Endothelial cell of umbilical vein (primary cell): ENCODE data around the gene NOP9. TPM values are rescaled to one million over a fixed set of nuclear protein-coding genes. Genes with fewer than 3 reads are reported as not detected.

ENCODE experiments used
- BruUV-seq: library from RNA; stranded (reverse); fragments of 400-500 nt; replicated peaks from 2 replicates; lab custom pipeline; 2021; lab: Mats Ljungman, UMichigan
- CTCF ChIA-PET: fragments of 300-600, 350-600 bp; sonication (Branson Sonifier 250); formaldehyde crosslinking; loops from one replicate; lab custom pipeline; 2021; ENCODE audit warnings: antibody characterized with exemption, inconsistent platforms; lab: Charles Lee
- POLR2A ChIA-PET: fragments of 300-600, 350-600 bp; sonication (Branson Sonifier 250); formaldehyde crosslinking; loops from one replicate; lab custom pipeline; 2021; ENCODE audit warnings: antibody characterized with exemption, inconsistent platforms; lab: Charles Lee
- DNase-seq: peaks from one replicate; pipeline ENCODE4 v3.0.0-alpha.2; 2011; ENCODE audit warnings: low read depth, low spot score
- FAIRE-seq: peaks from 2 replicates; lab custom pipeline; 2011; peaks lifted over from hg19 to GRCh38; lab: Jason Lieb, UNC
- H2AFZ ChIP-seq: 2 replicates; pipeline ENCODE4 v1.6.0; 2012; ENCODE audit warnings: low read depth, low read length, control low read depth, inconsistent platforms
- H3K27ac ChIP-seq: 2 replicates; pipeline ENCODE4 v1.5.1; 2011; ENCODE audit warnings: low read depth, mild to moderate bottlenecking, control low read depth, low read length, moderate library complexity; ENCODE audit not compliant: insufficient read depth
- H3K27me3 ChIP-seq, 2 experiments: 2 replicates each; pipeline versions ENCODE4 v1.6.0 to v1.6.1; 2011; ENCODE audit warnings: low read length in 2 of 2, mixed read lengths in 1 of 2; ENCODE audit not compliant: control insufficient read depth in 2 of 2, insufficient read depth in 2 of 2
- H3K36me3 ChIP-seq, 2 experiments: 2 replicates in 1 of 2; 3 replicates in 1 of 2; pipeline ENCODE4 v1.5.1; 2011; ENCODE audit warnings: low read length in 2 of 2, mild to moderate bottlenecking in 1 of 2, moderate library complexity in 1 of 2; ENCODE audit not compliant: control insufficient read depth in 2 of 2, insufficient read depth in 2 of 2; ENCODE audit errors: extremely low read depth in 1 of 2
- H3K4me1 ChIP-seq: 3 replicates; pipeline ENCODE4 v1.5.1; 2011; ENCODE audit warnings: mild to moderate bottlenecking, low read length; ENCODE audit not compliant: control insufficient read depth, insufficient read depth; ENCODE audit errors: extremely low read depth
- H3K4me2 ChIP-seq: 2 replicates; pipeline ENCODE4 v1.6.1; 2011; ENCODE audit warnings: low read length, control low read depth, mixed read lengths; ENCODE audit not compliant: insufficient read depth
- H3K4me3 ChIP-seq, 3 experiments: fragments of 200-600 bp in 1 of 3; sonication (generic), shearing (Covaris generic) in 1 of 3; replicated peaks in 1 of 3; 2 replicates each; pipeline ENCODE4 v1.5.1; 2011 to 2016; ENCODE audit warnings: control low read depth in 3 of 3, low read length in 3 of 3, mild to moderate bottlenecking in 2 of 3, inconsistent platforms in 1 of 3, low read depth in 1 of 3, moderate library complexity in 1 of 3; ENCODE audit not compliant: insufficient read depth in 1 of 3
- H3K79me2 ChIP-seq: 2 replicates; pipeline ENCODE4 v1.6.0; 2012; ENCODE audit warnings: low read length, inconsistent platforms; ENCODE audit not compliant: control insufficient read depth, insufficient read depth
- H3K9ac ChIP-seq: replicated peaks from 2 replicates; pipeline ENCODE3; 2011; ENCODE audit warnings: low read length, control low read depth; ENCODE audit not compliant: insufficient read depth; ENCODE audit errors: extremely low read depth
- H3K9me1 ChIP-seq: replicated peaks from 3 replicates; pipeline ENCODE4 v1.6.0; 2011; ENCODE audit warnings: mild to moderate bottlenecking, low read length; ENCODE audit not compliant: control insufficient read depth, insufficient read depth; ENCODE audit errors: extremely low read depth
- H3K9me3 ChIP-seq: replicated peaks from 2 replicates; pipeline ENCODE4 v1.5.1; 2012; ENCODE audit warnings: low read length, inconsistent platforms; ENCODE audit not compliant: control insufficient read depth, insufficient read depth
- H4K20me1 ChIP-seq: replicated peaks from 2 replicates; pipeline ENCODE3; 2011; ENCODE audit warnings: mild to moderate bottlenecking, low read length; ENCODE audit not compliant: control insufficient read depth, insufficient read depth; ENCODE audit errors: extremely low read depth
- EZH2 ChIP-seq: IDR thresholded peaks from 2 replicates; pipeline ENCODE4 v1.6.1; 2012; ENCODE audit warnings: borderline replicate concordance, low read depth, mild to moderate bottlenecking, moderate library complexity, low read length, inconsistent platforms; ENCODE audit not compliant: severe bottlenecking
- FOS ChIP-seq: IDR thresholded peaks from 2 replicates; pipeline ENCODE4 v1.6.1; 2011; ENCODE audit warnings: mild to moderate bottlenecking, low read length, moderate library complexity, borderline replicate concordance; ENCODE audit not compliant: insufficient read depth
- GATA2 ChIP-seq: IDR thresholded peaks from 2 replicates; pipeline ENCODE4 v1.7.0; 2011; ENCODE audit warnings: low read depth, mild to moderate bottlenecking, moderate library complexity, mixed read lengths, low read length; ENCODE audit not compliant: insufficient read length, insufficient read depth
- JUN ChIP-seq: IDR thresholded peaks from 2 replicates; pipeline ENCODE4 v1.6.1; 2011; ENCODE audit warnings: borderline replicate concordance, low read depth; ENCODE audit not compliant: insufficient read length, insufficient read depth
- MAX ChIP-seq: IDR thresholded peaks from 2 replicates; pipeline ENCODE4 v1.6.1; 2011; ENCODE audit not compliant: insufficient read depth, insufficient read length
- MYC ChIP-seq: IDR thresholded peaks from one replicate; pipeline ENCODE4 v1.6.1; 2011; ENCODE audit warnings: mild to moderate bottlenecking, low read depth, low read length
- POLR2A ChIP-seq: IDR thresholded peaks from 2 replicates; pipeline ENCODE4 v1.6.1; 2012; ENCODE audit warnings: low read depth, mild to moderate bottlenecking, control low read depth, low read length
- POLR2AphosphoS5 ChIP-seq: IDR thresholded peaks from 2 replicates; pipeline ENCODE4 v1.6.1; 2012; ENCODE audit warnings: low read depth, mild to moderate bottlenecking, control low read depth, low read length, moderate library complexity; ENCODE audit not compliant: insufficient read depth
- dilution Hi-C: fragments of 300-500 bp; cut with MboI; formaldehyde crosslinking; loops from one replicate; pipeline ENCODE4 v1.15.0; 2019; ENCODE audit warnings: low sequenced_read_pairs; ENCODE audit not compliant: extremely low pct_ligation_motif_present
- intact Hi-C: fragments of 100-400 bp; cut with micrococcal nuclease; formaldehyde crosslinking; loops from one replicate; pipeline ENCODE4 v1.10.0; 2022
- polyA plus RNA-seq, 4 experiments: library from polyadenylated mRNA; depleted of rRNA in 3 of 4; stranded (reverse) in 3 of 4; unstranded in 1 of 4; fragments of >200 nt; gene quantifications; 2 replicates each; pipeline versions ENCODE4 v1.2.1 to v1.2.3, GENCODE V29; 2011 to 2012; ENCODE audit warnings: missing spikeins in 1 of 4
- total RNA-seq: library from RNA; stranded (reverse); gene quantifications from 2 replicates; pipeline ENCODE4 v1.2.3, GENCODE V29; 2021
- TF ChIP-seq, protein P1 (sequence below), 2 donors: IDR thresholded peaks; 1 replicate in 1 of 2; 2 replicates in 1 of 2; pipeline ENCODE4 v1.5.1; 2011; ENCODE audit warnings: low read length in 2 of 2, mild to moderate bottlenecking in 2 of 2, moderate library complexity in 2 of 2, control low read depth in 1 of 2, inconsistent platforms in 1 of 2, low read depth in 1 of 2; ENCODE audit not compliant: insufficient read depth in 1 of 2; ENCODE audit errors: extremely low read depth in 1 of 2

NOP9 gene
- total and polyA plus RNA-seq, 2 donors (not counting 3 experiments of a cell fraction or from before 2014, with no cell fraction given) = 16.2 to 31.0 TPM

DNA sequence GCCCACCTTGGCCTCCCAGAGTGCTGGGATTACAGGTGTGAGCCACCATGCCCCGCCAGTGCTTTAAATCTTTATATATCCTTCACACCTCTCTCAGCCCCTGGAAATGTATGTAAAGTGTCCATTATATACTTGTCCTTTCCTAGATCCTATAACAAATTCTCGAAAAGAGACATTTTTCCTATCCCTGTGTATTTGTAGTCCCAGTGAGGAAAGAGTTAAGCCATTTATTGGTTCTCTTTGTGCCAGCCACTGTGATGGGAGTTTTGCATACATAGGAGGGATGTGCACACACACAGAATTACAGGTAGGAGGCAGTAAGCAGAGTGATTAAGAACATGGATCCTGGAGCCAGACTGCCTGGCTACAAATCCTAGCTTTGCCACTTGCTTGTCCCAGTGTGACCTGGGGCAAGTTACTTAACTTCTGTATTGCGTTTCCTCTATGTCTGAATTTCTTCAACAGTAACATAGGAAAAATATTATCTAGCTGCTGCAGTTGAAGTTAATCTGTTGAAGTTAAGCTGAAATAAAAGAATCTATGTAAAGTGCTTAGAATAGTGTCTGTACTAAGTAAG lies 26.1 kb upstream of the NOP9 start:
- no peaks in the 10 kb centered on the region for H3K27me3 ChIP-seq
- peaks cover 2 to 7% of the 10 kb centered on the region in 2 experiments for H3K36me3 ChIP-seq
- H4K20me1 ChIP-seq = no peaks in the 10 kb centered on the region
- CTCF ChIA-PET = interaction anchor here (1.1 to 3.6 kb wide), 2 partner anchors 10 to 24 kb away, joined by 5 to 21 read pairs; no protein-coding TSS in a partner anchor
- no TSS peak for BruUV-seq
- no peak overlapping the region for H3K4me3 ChIP-seq
- POLR2A ChIA-PET = no interaction called here
- H3K9me3 ChIP-seq = no peaks in the 10 kb centered on the region
- no peak overlapping the region for H3K9ac ChIP-seq
- H3K4me2 ChIP-seq = no peak overlapping the region
- DNase-seq (no peak), FAIRE-seq (no peak)
- peaks cover 9% of the 10 kb centered on the region for H3K4me1 ChIP-seq
- H3K27ac ChIP-seq = no peak overlapping the region
- intact Hi-C loops = no loop called here
- no peaks in the 10 kb centered on the region for H3K9me1 ChIP-seq
- dilution Hi-C loops = no loop called here
- H3K79me2 ChIP-seq = no peaks in the 10 kb centered on the region
- TF ChIP-seq MYC = no peak
- no peak for TF ChIP-seq POLR2AphosphoS5
- no peak for TF ChIP-seq FOS
- no peak for TF ChIP-seq GATA2
- no peak for TF ChIP-seq POLR2A
- no peak for TF ChIP-seq JUN
- TF ChIP-seq, protein P1, sequence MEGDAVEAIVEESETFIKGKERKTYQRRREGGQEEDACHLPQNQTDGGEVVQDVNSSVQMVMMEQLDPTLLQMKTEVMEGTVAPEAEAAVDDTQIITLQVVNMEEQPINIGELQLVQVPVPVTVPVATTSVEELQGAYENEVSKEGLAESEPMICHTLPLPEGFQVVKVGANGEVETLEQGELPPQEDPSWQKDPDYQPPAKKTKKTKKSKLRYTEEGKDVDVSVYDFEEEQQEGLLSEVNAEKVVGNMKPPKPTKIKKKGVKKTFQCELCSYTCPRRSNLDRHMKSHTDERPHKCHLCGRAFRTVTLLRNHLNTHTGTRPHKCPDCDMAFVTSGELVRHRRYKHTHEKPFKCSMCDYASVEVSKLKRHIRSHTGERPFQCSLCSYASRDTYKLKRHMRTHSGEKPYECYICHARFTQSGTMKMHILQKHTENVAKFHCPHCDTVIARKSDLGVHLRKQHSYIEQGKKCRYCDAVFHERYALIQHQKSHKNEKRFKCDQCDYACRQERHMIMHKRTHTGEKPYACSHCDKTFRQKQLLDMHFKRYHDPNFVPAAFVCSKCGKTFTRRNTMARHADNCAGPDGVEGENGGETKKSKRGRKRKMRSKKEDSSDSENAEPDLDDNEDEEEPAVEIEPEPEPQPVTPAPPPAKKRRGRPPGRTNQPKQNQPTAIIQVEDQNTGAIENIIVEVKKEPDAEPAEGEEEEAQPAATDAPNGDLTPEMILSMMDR (IDR thresholded peaks at IDR 0.05; ENCODE audit: extremely low read depth in 1 of 2, insufficient read depth in 1 of 2, low read depth in 1 of 2, low read length in 2 of 2) = no peak
- TF ChIP-seq EZH2 = no peak
- no peak for TF ChIP-seq MAX
- H2AFZ ChIP-seq = no peak overlapping the region
